Tibial nerve (tissue), 4 donors: ENCODE results near the gene ACTN1. TPM values are rescaled to one million over a fixed set of nuclear protein-coding genes. Genes with fewer than 3 reads are reported as not detected.
A peak's percentile ranks its signal among the peaks of the same experiment; 100 is the strongest.

Experiments
- DNase-seq, 2 donors: peaks; one replicate each; pipeline ENCODE4 v3.0.0-alpha.2; 2019; ENCODE audit warnings: low spot score in 2 of 2
- H3K27ac ChIP-seq, 4 donors: fragments of 200-600 bp; sonication (generic) in 3 of 4; one replicate each; pipeline ENCODE4 v1.5.1; 2017 to 2019; ENCODE audit warnings: mild to moderate bottlenecking in 1 of 4
- H3K27me3 ChIP-seq, 2 donors: fragments of 200-600 bp; sonication (generic) in 1 of 2; one replicate each; pipeline versions ENCODE4 v1.5.1 to v1.6.0; 2017 to 2019
- H3K36me3 ChIP-seq, 3 donors: fragments of 200-600 bp; sonication (generic); one replicate each; pipeline ENCODE4 v1.5.1; 2018 to 2019
- H3K4me1 ChIP-seq, 4 donors: fragments of 200-600 bp; sonication (generic) in 3 of 4; one replicate each; pipeline ENCODE4 v1.5.1; 2017 to 2019
- H3K4me3 ChIP-seq, 4 donors: fragments of 200-600 bp; sonication (generic) in 3 of 4; one replicate each; pipeline ENCODE4 v1.5.1; 2017 to 2019; ENCODE audit warnings: mild to moderate bottlenecking in 1 of 4, moderate library complexity in 1 of 4
- H3K9me3 ChIP-seq, 4 donors: fragments of 200-600 bp; sonication (generic) in 3 of 4; one replicate each; pipeline ENCODE4 v1.5.1; 2017 to 2019
- CTCF ChIP-seq, 5 experiments: fragments of 200-600 bp in 3 of 5; fragments of 450-650 bp in 2 of 5; sonication (generic) in 3 of 5; IDR thresholded peaks; one replicate each; pipeline ENCODE4 v1.5.1; 2016 to 2019; ENCODE audit warnings: antibody characterized with exemption in 5 of 5, mild to moderate bottlenecking in 3 of 5, moderate library complexity in 2 of 5
- EP300 ChIP-seq, 2 donors: sonication (generic); formaldehyde crosslinking; IDR thresholded peaks; one replicate each; pipeline ENCODE4 v1.6.1; 2017; ENCODE audit warnings: antibody characterized with exemption in 2 of 2, mild to moderate bottlenecking in 1 of 2
- POLR2A ChIP-seq, 2 donors: fragments of 450-650 bp; IDR thresholded peaks; one replicate each; pipeline ENCODE4 v1.6.1; 2017; ENCODE audit warnings: antibody characterized with exemption in 2 of 2, mild to moderate bottlenecking in 2 of 2, moderate library complexity in 2 of 2
- WGBS, 2 donors: methylation state at CpG; one replicate each; pipeline ENCODE4 v1.1.5; 2018; 5-methylcytosine and 5-hydroxymethylcytosine counted together
- total RNA-seq, 4 donors: library from RNA; depleted of rRNA; stranded (reverse); fragments of >200 nt; gene quantifications; one replicate each; pipeline ENCODE4 v1.1.0, GENCODE V29; 2016

Gene ACTN1
- total RNA-seq, 4 donors from 2014 or later = 130 to 273 (median 152) TPM

- Histone ChIP-seq H3K9me3 (peaks cover 0 to 6% (median 0%) of the 10 kb centered on the region in 4 donors), H3K4me3 (no peak overlapping the region), H3K27me3 (no peaks in the 10 kb centered on the region), H3K27ac (peak overlapping the region in 1 of 4 donors; percentile 4), H3K36me3 (peaks cover 0 to 17% (median 0%) of the 10 kb centered on the region in 3 donors), H3K4me1 (peaks cover 0 to 8% (median 3%) of the 10 kb centered on the region in 4 donors)
- no peak for DNase-seq
- TF ChIP-seq CTCF (IDR thresholded peaks at IDR 0.05) = no peak
- no peak for TF ChIP-seq EP300 (IDR thresholded peaks at IDR 0.05)
- TF ChIP-seq POLR2A (IDR thresholded peaks at IDR 0.05) = no peak
- WGBS, 2 donors = 31 to 37% methylated on average over 9 of the region's 9 CpGs
Measured at GRCh38 chr14:68927956-68928675, 51.0 kb downstream of the ACTN1 start.

DNA sequence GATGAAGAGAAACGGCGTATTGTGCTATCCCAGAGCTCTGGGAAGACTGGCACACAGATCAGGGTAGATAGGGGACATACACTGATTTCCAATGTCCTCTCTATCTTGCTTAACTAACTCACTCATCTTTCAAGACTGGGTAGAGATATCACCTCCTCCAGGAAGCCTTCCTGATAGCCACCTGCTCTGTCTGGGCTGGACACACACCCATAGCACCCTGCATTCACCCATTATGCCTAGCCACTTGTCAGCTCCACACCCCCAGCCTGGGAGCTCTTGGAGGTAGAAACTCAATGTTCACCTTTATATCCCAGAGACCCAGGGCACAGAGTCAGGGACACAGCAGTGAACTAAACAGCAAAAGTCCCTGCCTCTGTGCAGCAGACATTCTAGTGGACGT lies 52.0 kb downstream of the ACTN1 start:
- H3K27ac ChIP-seq = no peak overlapping the region
- no peak for DNase-seq
- 93 to 97% methylated on average over 3 of the region's 3 CpGs for WGBS, 2 donors
- peaks cover 0 to 17% (median 7%) of the 10 kb centered on the region in 4 donors for H3K4me1 ChIP-seq
- H3K9me3 ChIP-seq = peaks cover 0 to 6% (median 0%) of the 10 kb centered on the region in 4 donors
- no peak overlapping the region for H3K4me3 ChIP-seq
- TF ChIP-seq EP300 (IDR thresholded peaks at IDR 0.05) (no peak), CTCF (IDR thresholded peaks at IDR 0.05) (no peak), POLR2A (IDR thresholded peaks at IDR 0.05) (no peak)
- H3K27me3 ChIP-seq = no peaks in the 10 kb centered on the region
- H3K36me3 ChIP-seq = peaks cover 0 to 17% (median 0%) of the 10 kb centered on the region in 3 donors

DNA sequence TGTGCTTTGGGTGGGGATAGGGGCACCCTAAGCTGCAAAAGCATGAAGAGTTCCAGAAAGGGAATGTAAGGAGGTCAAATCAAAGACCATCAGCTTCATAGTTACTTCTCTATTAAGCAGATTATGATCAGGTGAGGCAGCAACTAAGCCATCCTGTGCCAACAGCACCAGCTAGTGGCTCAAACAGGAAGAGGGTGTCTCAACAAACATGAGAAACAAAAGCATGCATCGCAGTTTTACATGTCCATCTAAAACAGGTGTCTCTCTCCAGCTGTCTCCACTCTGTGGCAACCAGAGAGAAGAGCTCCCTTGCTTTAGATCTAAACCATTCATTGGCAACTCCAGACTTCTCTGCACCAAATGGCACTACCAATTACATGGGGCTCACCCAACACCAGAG lies 52.9 kb downstream of the ACTN1 start:
- no peaks in the 10 kb centered on the region for H3K27me3 ChIP-seq
- H3K4me3 ChIP-seq = no peak overlapping the region
- 88 to 100% methylated on average over 1 of the region's 1 CpG for WGBS, 2 donors
- H3K4me1 ChIP-seq = peaks cover 0 to 20% (median 9%) of the 10 kb centered on the region in 4 donors
- DNase-seq = no peak
- no peak for TF ChIP-seq POLR2A (IDR thresholded peaks at IDR 0.05)
- no peak for TF ChIP-seq CTCF (IDR thresholded peaks at IDR 0.05)
- TF ChIP-seq EP300 (IDR thresholded peaks at IDR 0.05) = no peak
- peaks cover 0 to 6% (median 0%) of the 10 kb centered on the region in 4 donors for H3K9me3 ChIP-seq
- peaks cover 0 to 17% (median 0%) of the 10 kb centered on the region in 3 donors for H3K36me3 ChIP-seq
- no peak overlapping the region for H3K27ac ChIP-seq

- Histone ChIP-seq H3K4me3 (no peak overlapping the region), H3K9me3 (peaks cover 0 to 6% (median 0%) of the 10 kb centered on the region in 4 donors), H3K27me3 (no peaks in the 10 kb centered on the region), H3K36me3 (peaks cover 0 to 24% (median 0%) of the 10 kb centered on the region in 3 donors), H3K27ac (no peak overlapping the region), H3K4me1 (peaks cover 0 to 20% (median 9%) of the 10 kb centered on the region in 4 donors)
- 93 to 99% methylated on average over 10 of the region's 10 CpGs for WGBS, 2 donors
- DNase-seq = no peak
- no peak for TF ChIP-seq POLR2A (IDR thresholded peaks at IDR 0.05)
- TF ChIP-seq CTCF (IDR thresholded peaks at IDR 0.05) = no peak
- TF ChIP-seq EP300 (IDR thresholded peaks at IDR 0.05) = no peak
Measured at GRCh38 chr14:68925373-68925772, 53.7 kb downstream of the ACTN1 start.
